GM23338 (cell line): Measurements from ENCODE around the gene TSC2. TPM values are rescaled to one million over a fixed set of nuclear protein-coding genes. Genes with fewer than 3 reads are reported as not detected.

Experiments used
- ATAC-seq: fragments of 200-7000 bp; cut with Tn5 transposase; 3 replicates; pipeline ENCODE4 v1.9.1; 2020
- DNase-seq: peaks from one replicate; pipeline ENCODE4 v3.0.0-alpha.2; 2015; ENCODE audit warnings: low spot score
- H2AFZ ChIP-seq: fragments of 200-600 bp; sonication (generic); 2 replicates; pipeline ENCODE4 v1.8.0; 2016; ENCODE audit warnings: antibody characterized with exemption, mild to moderate bottlenecking, moderate library complexity
- H3F3A ChIP-seq: fragments of 200-600 bp; sonication (generic); replicated peaks from 2 replicates; pipeline ENCODE4 v1.8.0; 2017; ENCODE audit warnings: antibody characterized with exemption, mixed run types, low read depth
- H3K27ac ChIP-seq: fragments of 200-600 bp; sonication (generic); 2 replicates; pipeline ENCODE4 v1.6.1; 2016; ENCODE audit warnings: low read depth
- H3K27me3 ChIP-seq: fragments of 200-600 bp; sonication (generic); 2 replicates; pipeline ENCODE4 v1.8.0; 2016; ENCODE audit warnings: mild to moderate bottlenecking, mixed run types, moderate library complexity; ENCODE audit not compliant: insufficient read depth
- H3K36me3 ChIP-seq: fragments of 200-600 bp; sonication (generic); 2 replicates; pipeline ENCODE4 v1.8.0; 2016; ENCODE audit warnings: mild to moderate bottlenecking; ENCODE audit not compliant: insufficient read depth
- H3K4me1 ChIP-seq: fragments of 200-600 bp; sonication (generic); 2 replicates; pipeline ENCODE4 v1.8.0; 2016; ENCODE audit warnings: mild to moderate bottlenecking, moderate library complexity; ENCODE audit not compliant: insufficient read depth
- H3K4me2 ChIP-seq: fragments of 200-600 bp; sonication (generic); 2 replicates; pipeline ENCODE4 v1.7.1; 2017; ENCODE audit warnings: mixed run types
- H3K4me3 ChIP-seq: fragments of 200-600 bp; sonication (generic); 2 replicates; pipeline ENCODE4 v1.6.1; 2016; ENCODE audit warnings: mixed run types
- H3K79me2 ChIP-seq: fragments of 200-600 bp; sonication (generic); replicated peaks from 2 replicates; pipeline ENCODE4 v1.8.0; 2017; ENCODE audit warnings: mild to moderate bottlenecking; ENCODE audit not compliant: insufficient read depth
- H3K9me2 ChIP-seq: fragments of 200-600 bp; sonication (generic); 2 replicates; pipeline ENCODE4 v1.8.0; 2017; ENCODE audit not compliant: insufficient read depth
- H4K20me1 ChIP-seq: fragments of 200-600 bp; sonication (generic); replicated peaks from 2 replicates; pipeline ENCODE4 v1.8.0; 2017; ENCODE audit warnings: mild to moderate bottlenecking; ENCODE audit not compliant: insufficient read depth
- H3K27ac Mint-ChIP-seq: 2 replicates; pipeline ENCODE4 v1.8.0; 2020; ENCODE audit warnings: inconsistent platforms, mild to moderate bottlenecking, moderate library complexity, mixed read lengths
- H3K27me3 Mint-ChIP-seq: 3 replicates; pipeline ENCODE4 v1.8.0; 2022; ENCODE audit warnings: low read depth, mild to moderate bottlenecking, moderate library complexity, mixed read lengths, inconsistent platforms; ENCODE audit not compliant: insufficient read depth, poor library complexity
- H3K36me3 Mint-ChIP-seq: 3 replicates; pipeline ENCODE4 v1.8.0; 2021; ENCODE audit warnings: low read depth, mild to moderate bottlenecking, inconsistent platforms, moderate library complexity, mixed read lengths
- H3K4me1 Mint-ChIP-seq: 3 replicates; pipeline ENCODE4 v1.8.0; 2020; ENCODE audit warnings: mild to moderate bottlenecking, inconsistent platforms, mixed read lengths
- H3K4me3 Mint-ChIP-seq: 3 replicates; pipeline ENCODE4 v1.8.0; 2021; ENCODE audit warnings: moderate library complexity, mild to moderate bottlenecking, inconsistent platforms, mixed read lengths
- H3K9me3 Mint-ChIP-seq: 3 replicates; pipeline ENCODE4 v1.8.0; 2020; ENCODE audit warnings: moderate library complexity, mild to moderate bottlenecking, inconsistent platforms, mixed read lengths
- CREB1 ChIP-seq: fragments of 250-450 bp; sonication (Bioruptor Pico); IDR thresholded peaks from 2 replicates; pipeline ENCODE4 v1.5.0; 2020; ENCODE audit warnings: low read depth, mild to moderate bottlenecking, moderate library complexity
- CTCF ChIP-seq, 2 experiments: fragments of 200-600 bp in 1 of 2; sonication (generic) in 1 of 2; conservative IDR thresholded peaks; 2 replicates each; pipeline versions ENCODE4 v1.5.1 to v1.6.1; 2016 to 2017; ENCODE audit warnings: antibody characterized with exemption in 2 of 2, low read depth in 2 of 2, mild to moderate bottlenecking in 2 of 2, moderate library complexity in 1 of 2
- EZH2 ChIP-seq: fragments of 200-600 bp; sonication (generic); IDR thresholded peaks from one replicate; pipeline ENCODE4 v1.8.0; 2017; ENCODE audit warnings: antibody characterized with exemption, mild to moderate bottlenecking, low read depth; ENCODE audit not compliant: unreplicated experiment
- EZH2phosphoT487 ChIP-seq: fragments of 200-600 bp; sonication (generic); IDR thresholded peaks from one replicate; pipeline ENCODE4 v1.8.1; 2018; ENCODE audit warnings: antibody characterized with exemption; ENCODE audit not compliant: unreplicated experiment
- JUNB ChIP-seq: IDR thresholded peaks from one replicate; pipeline ENCODE4 v1.6.1; 2016; ENCODE audit warnings: antibody characterized with exemption; ENCODE audit not compliant: unreplicated experiment
- NANOG ChIP-seq: IDR thresholded peaks from 2 replicates; pipeline ENCODE4 v1.6.1; 2016; ENCODE audit warnings: antibody characterized with exemption, borderline replicate concordance
- POLR2AphosphoS5 ChIP-seq: IDR thresholded peaks from 2 replicates; pipeline ENCODE4 v1.6.1; 2016; ENCODE audit warnings: antibody characterized with exemption, low read depth
- STAT1 ChIP-seq: IDR thresholded peaks from one replicate; pipeline ENCODE4 v1.6.1; 2016; ENCODE audit warnings: antibody characterized with exemption; ENCODE audit not compliant: unreplicated experiment
- ZNF114 ChIP-seq: fragments of 250-450 bp; sonication (Bioruptor Pico); IDR thresholded peaks from 2 replicates; pipeline ENCODE4 v1.5.0; 2020; ENCODE audit warnings: mild to moderate bottlenecking, moderate library complexity
- ZNF331 ChIP-seq: fragments of 250-450 bp; sonication (Bioruptor Pico); IDR thresholded peaks from 2 replicates; pipeline ENCODE4 v1.5.0; 2020; ENCODE audit warnings: low read depth, mild to moderate bottlenecking, moderate library complexity
- ZNF462 ChIP-seq: fragments of 250-450 bp; sonication (Bioruptor Pico); IDR thresholded peaks from 2 replicates; pipeline ENCODE4 v1.5.0; 2020; ENCODE audit warnings: mild to moderate bottlenecking, moderate library complexity
- polyA plus RNA-seq: library from polyadenylated mRNA; unstranded; fragments of >200 nt; fragmentation: Nextera tagmentation; extraction: Ambion mirVana; gene quantifications from 2 replicates; pipeline ENCODE4 v1.2.1, GENCODE V29; 2016
- total RNA-seq: library from RNA; depleted of rRNA; stranded (reverse); fragments of >200 nt; shearing (Covaris generic); gene quantifications from 2 replicates; pipeline ENCODE4 v1.2.3, GENCODE V29; 2014

Gene TSC2
- total and polyA plus RNA-seq, 2 experiments from 2014 or later = 40.5 to 93.0 TPM

GRCh38 chr16:2040787-2041522 is 6.8 kb upstream of the TSC2 start:
- H3K4me3 Mint-ChIP-seq = no peak overlapping the region
- H3K27ac Mint-ChIP-seq = no peak overlapping the region
- Histone ChIP-seq H3K36me3 (no peaks in the 10 kb centered on the region), H3F3A (no peaks in the 10 kb centered on the region), H3K4me3 (no peak overlapping the region), H3K9me2 (no peaks in the 10 kb centered on the region), H3K79me2 (no peaks in the 10 kb centered on the region), H4K20me1 (peaks cover 3% of the 10 kb centered on the region; the same call in 1 of the 2 replicates), H3K4me1 (no peaks in the 10 kb centered on the region), H3K4me2 (no peak overlapping the region), H3K27me3 (no peaks in the 10 kb centered on the region), H2AFZ (no peak overlapping the region), H3K27ac (no peak overlapping the region)
- ATAC-seq (no peak), DNase-seq (no peak)
- H3K27me3 Mint-ChIP-seq = peaks cover 10% of the 10 kb centered on the region
- H3K36me3 Mint-ChIP-seq = no peaks in the 10 kb centered on the region
- peaks cover 8% of the 10 kb centered on the region for H3K4me1 Mint-ChIP-seq
- no peak for TF ChIP-seq ZNF331 (CRISPR knock-in tag)
- no peak for TF ChIP-seq EZH2phosphoT487
- no peak for TF ChIP-seq STAT1
- TF ChIP-seq ZNF114 (CRISPR knock-in tag) = no peak
- no peaks in the 10 kb centered on the region for H3K9me3 Mint-ChIP-seq

GRCh38 chr16:2042171-2042985 is 5.4 kb upstream of the TSC2 start:
- no peaks in the 10 kb centered on the region for H3K27me3 ChIP-seq
- no peak overlapping the region for H2AFZ ChIP-seq
- H3K27ac ChIP-seq = no peak overlapping the region
- H3K9me3 Mint-ChIP-seq = no peaks in the 10 kb centered on the region
- 0 out of 2 replicates have a peak, but pooled peaks cover 5% of the 10 kb centered on the region for H3F3A ChIP-seq
- peaks cover 12% of the 10 kb centered on the region for H3K27me3 Mint-ChIP-seq
- peaks cover 3% of the 10 kb centered on the region; the same call in 1 of the 2 replicates for H4K20me1 ChIP-seq
- H3K4me3 Mint-ChIP-seq = no peak overlapping the region
- H3K4me1 Mint-ChIP-seq = peaks cover 11% of the 10 kb centered on the region
- peaks cover 10% of the 10 kb centered on the region for H3K79me2 ChIP-seq
- no peaks in the 10 kb centered on the region for H3K9me2 ChIP-seq
- no peak for ATAC-seq
- H3K36me3 Mint-ChIP-seq = no peaks in the 10 kb centered on the region
- H3K4me3 ChIP-seq = no peak overlapping the region
- peaks cover 5% of the 10 kb centered on the region; the same call in 1 of the 2 replicates for H3K4me1 ChIP-seq
- no peak overlapping the region for H3K27ac Mint-ChIP-seq
- no peaks in the 10 kb centered on the region for H3K36me3 ChIP-seq
- H3K4me2 ChIP-seq = no peak overlapping the region
- DNase-seq = no peak
- no peak for TF ChIP-seq EZH2
- TF ChIP-seq NANOG = no peak
- no peak for TF ChIP-seq STAT1
- no peak for TF ChIP-seq ZNF462 (CRISPR knock-in tag)
- TF ChIP-seq CREB1 (CRISPR knock-in tag) = no peak
- no peak for TF ChIP-seq ZNF114 (CRISPR knock-in tag)
- no peak for TF ChIP-seq EZH2phosphoT487
- no peak for TF ChIP-seq CTCF (conservative IDR thresholded peaks at IDR 0.05; ENCODE audit: low read depth in 2 of 2)
- no peak for TF ChIP-seq POLR2AphosphoS5
- no peak for TF ChIP-seq JUNB
- no peak for TF ChIP-seq ZNF331 (CRISPR knock-in tag)
